OCI-LY7 (cell line): Measurements from ENCODE around the gene SLC50A1. TPM values are rescaled to one million over a fixed set of nuclear protein-coding genes. Genes with fewer than 3 reads are reported as not detected.

Experiments used
- BruUV-seq: library from RNA; stranded (reverse); fragments of 400-500 nt; replicated peaks from 2 replicates; lab custom pipeline; 2021; lab: Mats Ljungman, UMichigan
- CTCF ChIA-PET: fragments of 300-600 bp; sonication (Branson Sonifier 250); formaldehyde crosslinking; loops from one replicate; lab custom pipeline; 2022; ENCODE audit warnings: antibody characterized with exemption; ENCODE audit not compliant: unreplicated experiment; lab: Charles Lee
- POLR2A ChIA-PET: fragments of 300-600 bp; sonication (Branson Sonifier 250); formaldehyde crosslinking; loops from one replicate; lab custom pipeline; 2022; ENCODE audit warnings: antibody characterized with exemption; lab: Charles Lee
- DNase-seq: peaks from one replicate; pipeline ENCODE4 v3.0.0-alpha.2; 2015; ENCODE audit warnings: low spot score
- H2AFZ ChIP-seq: fragments of 200-600 bp; sonication (generic), shearing (Covaris generic); 2 replicates; pipeline ENCODE4 v1.6.1; 2014; ENCODE audit warnings: mild to moderate bottlenecking, antibody characterized with exemption, low read length, moderate library complexity
- H3K27ac ChIP-seq: fragments of 200-600 bp; sonication (generic); 2 replicates; pipeline ENCODE4 v1.5.1; 2014; ENCODE audit warnings: mixed run types, low read depth, mild to moderate bottlenecking, moderate library complexity, low read length, inconsistent platforms; ENCODE audit not compliant: poor library complexity, severe bottlenecking
- H3K36me3 ChIP-seq: fragments of 200-600 bp; sonication (generic); 2 replicates; pipeline ENCODE4 v1.6.1; 2014; ENCODE audit warnings: mild to moderate bottlenecking, antibody characterized with exemption, low read length, moderate library complexity, mixed read lengths; ENCODE audit not compliant: insufficient read depth
- H3K4me1 ChIP-seq: fragments of 200-600 bp; sonication (generic); 2 replicates; pipeline ENCODE4 v1.5.1; 2014; ENCODE audit warnings: mild to moderate bottlenecking, low read length; ENCODE audit not compliant: insufficient read depth, poor library complexity, severe bottlenecking
- H3K4me2 ChIP-seq: fragments of 200-600 bp; sonication (generic); 2 replicates; pipeline ENCODE4 v1.6.1; 2014; ENCODE audit warnings: mild to moderate bottlenecking, low read length
- H3K4me3 ChIP-seq: fragments of 200-600 bp; sonication (generic); 2 replicates; pipeline ENCODE4 v1.5.1; 2014; ENCODE audit warnings: mild to moderate bottlenecking, low read depth, low read length; ENCODE audit not compliant: poor library complexity, severe bottlenecking
- H3K79me2 ChIP-seq: fragments of 200-600 bp; sonication (generic); 2 replicates; pipeline ENCODE4 v1.6.1; 2016; ENCODE audit warnings: low read depth, mild to moderate bottlenecking, low read length, moderate library complexity, mixed read lengths; ENCODE audit not compliant: insufficient read depth
- H3K9me2 ChIP-seq: fragments of 200-600 bp; sonication (generic); 2 replicates; pipeline ENCODE4 v1.6.1; 2016; ENCODE audit warnings: mild to moderate bottlenecking, low read length, mixed read lengths; ENCODE audit not compliant: insufficient read depth
- H3K9me3 ChIP-seq: fragments of 200-600 bp; sonication (generic); 2 replicates; pipeline ENCODE4 v1.6.1; 2014; ENCODE audit warnings: mild to moderate bottlenecking, mixed run types, low read length, mixed read lengths
- H4K20me1 ChIP-seq: fragments of 200-600 bp; sonication (generic); 2 replicates; pipeline ENCODE4 v1.6.1; 2014; ENCODE audit warnings: mild to moderate bottlenecking, antibody characterized with exemption, low read length, moderate library complexity, mixed read lengths; ENCODE audit not compliant: insufficient read depth
- CTCF ChIP-seq: fragments of 200-600 bp; sonication (generic); conservative IDR thresholded peaks from 2 replicates; pipeline ENCODE4 v1.5.1; 2014; ENCODE audit warnings: mild to moderate bottlenecking, antibody characterized with exemption, low read length, moderate library complexity, mixed read lengths
- EZH2phosphoT487 ChIP-seq: fragments of 200-600 bp; sonication (generic); IDR thresholded peaks from 2 replicates; pipeline ENCODE4 v1.6.1; 2018; ENCODE audit warnings: low read depth, borderline replicate concordance, mild to moderate bottlenecking, mixed run types, antibody characterized with exemption, low read length, moderate library complexity, mixed read lengths
- intact Hi-C: fragments of 100-400 bp; cut with micrococcal nuclease; formaldehyde crosslinking; loops from one replicate; pipeline ENCODE4 v1.10.0; 2022; ENCODE audit not compliant: unreplicated experiment
- total RNA-seq, 2 experiments: library from RNA; depleted of rRNA in 1 of 2; stranded (reverse); fragments of >200 nt in 1 of 2; shearing (Covaris generic) in 1 of 2; gene quantifications; 2 replicates each; pipeline ENCODE4 v1.2.3, GENCODE V29; 2014 to 2022

Gene SLC50A1
- total RNA-seq, 2 experiments from 2014 or later, result 12.3 to 46.1 TPM

GRCh38 chr1:155182052-155182550, 46.4 kb downstream of the SLC50A1 start:
- Histone ChIP-seq H3K9me2 (no peaks in the 10 kb centered on the region), H3K4me2 (no peak overlapping the region), H3K9me3 (no peaks in the 10 kb centered on the region), H2AFZ (no peak overlapping the region), H3K27ac (no peak overlapping the region), H3K4me1 (peaks cover 20% of the 10 kb centered on the region), H4K20me1 (no peaks in the 10 kb centered on the region), H3K79me2 (no peaks in the 10 kb centered on the region), H3K4me3 (no peak overlapping the region), H3K36me3 (no peaks in the 10 kb centered on the region)
- no peak for TF ChIP-seq CTCF
- no peak for TF ChIP-seq EZH2phosphoT487
- ChIA-PET CTCF (interaction anchor here (0.6 kb wide), 1 partner anchor 396 kb away, joined by 3 read pairs; no protein-coding TSS in a partner anchor), POLR2A (no interaction called here)
- DNase-seq, result no peak
- intact Hi-C loops, result no loop called here
- no TSS peak for BruUV-seq

- TF ChIP-seq CTCF, result no peak
- no peak for TF ChIP-seq EZH2phosphoT487
- intact Hi-C loops, result no loop called here
- H3K27ac ChIP-seq, result no peak overlapping the region
- no peaks in the 10 kb centered on the region for H3K9me3 ChIP-seq
- no TSS peak for BruUV-seq
- DNase-seq, result no peak
- ChIA-PET CTCF (no interaction called here), POLR2A (no interaction called here)
- no peak overlapping the region for H3K4me2 ChIP-seq
- no peaks in the 10 kb centered on the region for H3K9me2 ChIP-seq
- no peaks in the 10 kb centered on the region for H4K20me1 ChIP-seq
- H2AFZ ChIP-seq, result no peak overlapping the region
- H3K79me2 ChIP-seq, result no peaks in the 10 kb centered on the region
- no peaks in the 10 kb centered on the region for H3K36me3 ChIP-seq
- H3K4me3 ChIP-seq, result no peak overlapping the region
- H3K4me1 ChIP-seq, result peaks cover 20% of the 10 kb centered on the region
These were observed 48.1 kb downstream of the SLC50A1 start for GRCh38 chr1:155183775-155184221.

- intact Hi-C loops, result no loop called here
- ChIA-PET CTCF (no interaction called here), POLR2A (interaction anchor here (0.6 to 1.8 kb wide), 4 partner anchors 9 to 122 kb away, joined by 3 to 8 read pairs (median 3); partner anchors contain the start of gene KRTCAP2)
- Histone ChIP-seq H4K20me1 (no peaks in the 10 kb centered on the region), H3K9me3 (no peaks in the 10 kb centered on the region), H3K9me2 (no peaks in the 10 kb centered on the region), H2AFZ (no peak overlapping the region), H3K36me3 (no peaks in the 10 kb centered on the region), H3K4me2 (peak overlapping the region; percentile 65), H3K4me3 (no peak overlapping the region), H3K79me2 (no peaks in the 10 kb centered on the region), H3K4me1 (peaks cover 20% of the 10 kb centered on the region), H3K27ac (no peak overlapping the region)
- TF ChIP-seq EZH2phosphoT487 (no peak), CTCF (no peak)
- DNase-seq, result no peak
- no TSS peak for BruUV-seq
These were observed 48.7 kb downstream of the SLC50A1 start for GRCh38 chr1:155184351-155184811.
